ENCODE results near the gene TMEM181. TPM values are rescaled to one million over a fixed set of nuclear protein-coding genes. Genes with fewer than 3 reads are reported as not detected.

The TMEM181 gene
- polyA plus RNA-seq, 2 of the 4 experiments (the other 2 are of a cell fraction) = 11.6 to 21.1 TPM

- TF ChIP-seq PBX3 (IDR thresholded peaks at IDR 0.05) = no peak
- no peak for TF ChIP-seq CHD4 (IDR thresholded peaks at IDR 0.05; ENCODE audit: borderline replicate concordance)
Measured at GRCh38 chr6:158619922-158620801, 60.3 kb downstream of the TMEM181 start (continued).

GRCh38 chr6:158620963-158621693 lies 61.2 kb downstream of the TMEM181 start:
- Histone ChIP-seq H3K9me3 (no peaks in the 10 kb centered on the region), H3K4me2 (no peak overlapping the region), H3K4me3 (no peak overlapping the region), H3K27ac (no peak overlapping the region), H3K4me1 (no peaks in the 10 kb centered on the region)
- FAIRE-seq = no peak
- POLR2A ChIA-PET = no interaction called here
- no peak for TF ChIP-seq CHD4 (IDR thresholded peaks at IDR 0.05; ENCODE audit: borderline replicate concordance)
- no peak for TF ChIP-seq KDM5A (IDR thresholded peaks at IDR 0.05)
- no peak for TF ChIP-seq MAZ (IDR thresholded peaks at IDR 0.05; ENCODE audit: borderline replicate concordance, low read depth, low read length)
- TF ChIP-seq CEBPB (IDR thresholded peaks at IDR 0.05) = no peak
- no peak for TF ChIP-seq FOSB (CRISPR knock-in tag; IDR thresholded peaks at IDR 0.05)
- TF ChIP-seq RARB (CRISPR knock-in tag; IDR thresholded peaks at IDR 0.05) = no peak
- TF ChIP-seq REST (IDR thresholded peaks at IDR 0.05) = no peak
- no peak for TF ChIP-seq CHD2 (IDR thresholded peaks at IDR 0.05; ENCODE audit: low read length, partially characterized antibody)
- CTCF ChIA-PET = interaction anchor here (2.3 kb wide), 1 partner anchor 16 kb away, joined by 9 read pairs; no protein-coding TSS in a partner anchor
- DNase-seq (ENCODE audit: low read depth in 1 of 2, low spot score in 1 of 2) = no peak
- no peak for ATAC-seq
- 90% methylated on average over 12 of the region's 13 CpGs for WGBS (ENCODE audit: missing lambda C conversion rate)

GRCh38 chr6:158621694-158622544 lies 62.0 kb downstream of the TMEM181 start:
- TF ChIP-seq MAFK (IDR thresholded peaks at IDR 0.05; ENCODE audit: partially characterized antibody) (no peak), MAZ (IDR thresholded peaks at IDR 0.05; ENCODE audit: borderline replicate concordance, low read depth, low read length) (no peak), ATOH8 (CRISPR knock-in tag; IDR thresholded peaks at IDR 0.05; ENCODE audit: low read depth) (no peak), CEBPB (IDR thresholded peaks at IDR 0.05) (no peak), HEYL (CRISPR knock-in tag; IDR thresholded peaks at IDR 0.05) (no peak), HOXB5 (CRISPR knock-in tag; IDR thresholded peaks at IDR 0.05) (no peak), E2F6 (IDR thresholded peaks at IDR 0.05; ENCODE audit: borderline replicate concordance, low read depth) (no peak)
- Histone ChIP-seq H3K4me2 (no peak overlapping the region), H3K27ac (no peak overlapping the region), H3K4me3 (no peak overlapping the region), H3K9me3 (no peaks in the 10 kb centered on the region), H3K4me1 (no peaks in the 10 kb centered on the region)
- ATAC-seq (no peak), FAIRE-seq (no peak), DNase-seq (ENCODE audit: low read depth in 1 of 2, low spot score in 1 of 2) (no peak)
- ChIA-PET POLR2A (no interaction called here), CTCF (interaction anchor here (2.3 kb wide), 1 partner anchor 16 kb away, joined by 9 read pairs; no protein-coding TSS in a partner anchor)
- 90% methylated on average over 21 of the region's 25 CpGs for WGBS (ENCODE audit: missing lambda C conversion rate)
